B cell (primary cell): ENCODE data around the gene RAB6B. TPM values are rescaled to one million over a fixed set of nuclear protein-coding genes. Genes with fewer than 3 reads are reported as not detected.

Experiments used
- ATAC-seq: fragments of 200-7000 bp; cut with Tn5 transposase; one replicate; pipeline ENCODE4 v1.10.0; 2021; ENCODE audit warnings: low read depth, mild to moderate bottlenecking, moderate number of reproducible peaks, moderate library complexity
- CTCF ChIA-PET: fragments of 350-600 bp; sonication (Branson Sonifier 250); formaldehyde crosslinking; loops from one replicate; lab custom pipeline; 2021; ENCODE audit warnings: antibody characterized with exemption, inconsistent platforms; lab: Charles Lee
- POLR2A ChIA-PET: fragments of 350-600 bp; sonication (Branson Sonifier 250); formaldehyde crosslinking; loops from one replicate; lab custom pipeline; 2021; ENCODE audit warnings: antibody characterized with exemption; lab: Charles Lee
- DNase-seq: peaks from one replicate; pipeline ENCODE4 v3.0.0; 2013
- H2AFZ ChIP-seq: 2 replicates; pipeline ENCODE4 v1.6.1; 2012; ENCODE audit warnings: mild to moderate bottlenecking, low read depth, low read length; ENCODE audit not compliant: insufficient read depth, poor library complexity, severe bottlenecking
- H3K27ac ChIP-seq, 2 donors: 1 replicate in 1 of 2; 2 replicates in 1 of 2; pipeline ENCODE4 v1.5.1; 2012 to 2013; ENCODE audit warnings: low read length in 2 of 2, mild to moderate bottlenecking in 2 of 2, moderate library complexity in 1 of 2
- H3K27me3 ChIP-seq, 4 experiments: fragments of 200-600 bp in 1 of 4; sonication (generic) in 1 of 4; replicated peaks in 1 of 4; 1 replicate in 2 of 4; 2 replicates in 2 of 4; pipeline versions ENCODE4 v1.6.1 to v1.7.0; 2013 to 2016; ENCODE audit warnings: low read length in 3 of 4, mild to moderate bottlenecking in 2 of 4, mixed read lengths in 1 of 4, moderate library complexity in 1 of 4; ENCODE audit not compliant: insufficient read depth in 4 of 4, control insufficient read depth in 3 of 4; ENCODE audit errors: control extremely low read depth in 1 of 4
- H3K36me3 ChIP-seq, 2 experiments: replicated peaks in 1 of 2; 1 replicate in 1 of 2; 2 replicates in 1 of 2; pipeline versions ENCODE4 v1.6.1 to v1.7.1; 2013; ENCODE audit warnings: low read length in 1 of 2; ENCODE audit not compliant: insufficient read depth in 2 of 2, control insufficient read depth in 1 of 2; ENCODE audit errors: control extremely low read depth in 1 of 2, extremely low read depth in 1 of 2
- H3K4me1 ChIP-seq, 2 donors: fragments of 200-600 bp in 1 of 2; sonication (generic) in 1 of 2; 1 replicate in 1 of 2; 2 replicates in 1 of 2; pipeline versions ENCODE4 v1.5.1 to v1.6.1; 2013 to 2017; ENCODE audit warnings: low read length in 2 of 2; ENCODE audit not compliant: control insufficient read depth in 2 of 2, insufficient read depth in 2 of 2
- H3K4me2 ChIP-seq: replicated peaks from 2 replicates; pipeline ENCODE3; 2012; ENCODE audit warnings: mild to moderate bottlenecking, low read depth, low read length; ENCODE audit not compliant: poor library complexity, severe bottlenecking
- H3K4me3 ChIP-seq, 5 experiments: fragments of 200-600 bp in 1 of 5; sonication (generic) in 1 of 5; 1 replicate in 3 of 5; 2 replicates in 2 of 5; pipeline versions ENCODE4 v1.5.1 to v1.7.0; 2011 to 2016; ENCODE audit warnings: low read length in 4 of 5, mild to moderate bottlenecking in 4 of 5, low read depth in 2 of 5, control low read depth in 1 of 5, moderate library complexity in 1 of 5; ENCODE audit not compliant: insufficient read depth in 1 of 5; ENCODE audit errors: control extremely low read depth in 1 of 5, extremely low read depth in 1 of 5
- H3K79me2 ChIP-seq: fragments of 200-600 bp; sonication (generic); one replicate; pipeline ENCODE4 v1.6.0; 2016; ENCODE audit warnings: low read length; ENCODE audit not compliant: control insufficient read depth, insufficient read depth
- H3K9ac ChIP-seq: fragments of 200-600 bp; sonication (generic); 2 replicates; pipeline ENCODE4 v1.6.1; 2017; ENCODE audit warnings: mild to moderate bottlenecking, low read length, moderate library complexity
- H3K9me3 ChIP-seq, 3 donors: one replicate each; pipeline versions ENCODE4 v1.6.1 to v1.7.1; 2013; ENCODE audit warnings: low read length in 2 of 3; ENCODE audit not compliant: control insufficient read depth in 2 of 3, insufficient read depth in 1 of 3; ENCODE audit errors: control extremely low read depth in 1 of 3
- H4K20me1 ChIP-seq: 2 replicates; pipeline ENCODE4 v1.6.0; 2012; ENCODE audit warnings: mild to moderate bottlenecking, low read length; ENCODE audit not compliant: insufficient read depth, control insufficient read depth, poor library complexity, severe bottlenecking
- H3K27ac Mint-ChIP-seq: one replicate; pipeline ENCODE4 v1.8.0; 2021; ENCODE audit warnings: mixed read lengths
- H3K27me3 Mint-ChIP-seq: one replicate; pipeline ENCODE4 v1.8.0; 2021; ENCODE audit warnings: mixed read lengths
- H3K4me1 Mint-ChIP-seq: one replicate; pipeline ENCODE4 v1.8.0; 2021; ENCODE audit warnings: mixed read lengths
- H3K4me3 Mint-ChIP-seq: one replicate; pipeline ENCODE4 v1.8.0; 2021; ENCODE audit warnings: mixed read lengths
- H3K9me3 Mint-ChIP-seq: one replicate; pipeline ENCODE4 v1.8.0; 2022; ENCODE audit warnings: mixed read lengths; ENCODE audit not compliant: insufficient read depth
- CTCF ChIP-seq: fragments of 200-600 bp; IDR thresholded peaks from one replicate; pipeline ENCODE4 v1.8.0; 2022; ENCODE audit warnings: antibody characterized with exemption, mild to moderate bottlenecking
- EZH2 ChIP-seq: IDR thresholded peaks from 2 replicates; pipeline ENCODE4 v1.6.1; 2012; ENCODE audit warnings: borderline replicate concordance, low read depth, mild to moderate bottlenecking, moderate library complexity, low read length; ENCODE audit not compliant: insufficient read depth, poor library complexity, severe bottlenecking
- WGBS: methylation state at CpG from one replicate; pipeline ENCODE4 v1.1.5; 2013; ENCODE audit warnings: missing lambda C conversion rate; ENCODE audit not compliant: insufficient coverage; 5-methylcytosine and 5-hydroxymethylcytosine counted together
- intact Hi-C: fragments of 100-400 bp; cut with micrococcal nuclease; formaldehyde crosslinking; loops from one replicate; pipeline ENCODE4 v1.10.0; 2022
- polyA plus RNA-seq: library from polyadenylated mRNA; depleted of rRNA; stranded (reverse); fragments of >200 nt; gene quantifications from 2 replicates; pipeline ENCODE4 v1.2.3, GENCODE V29; 2012
- total RNA-seq, 2 donors: library from RNA; stranded (reverse); fragments of 120-200 nt in 1 of 2; gene quantifications; 1 replicate in 1 of 2; 2 replicates in 1 of 2; pipeline versions ENCODE4 v1.2.3 to v1.2.4, GENCODE V29; 2013 to 2022

RAB6B gene
- total and polyA plus RNA-seq, 2 donors (not counting 1 experiment from before 2014, with no cell fraction given) = not detected

- peaks cover 1 to 22% (median 7%) of the 10 kb centered on the region in 3 donors for H3K9me3 ChIP-seq
- H3K9me3 Mint-ChIP-seq = peaks cover 9% of the 10 kb centered on the region
- no peaks in the 10 kb centered on the region for H4K20me1 ChIP-seq
- POLR2A ChIA-PET = no interaction called here
- no peak overlapping the region for H3K27ac Mint-ChIP-seq
- CTCF ChIA-PET = no interaction called here
- H3K4me1 ChIP-seq = no peaks in the 10 kb centered on the region
- no peak overlapping the region for H3K9ac ChIP-seq
- H3K4me1 Mint-ChIP-seq = no peaks in the 10 kb centered on the region
- peaks cover 21% of the 10 kb centered on the region for H3K27me3 Mint-ChIP-seq
- DNase-seq (no peak), ATAC-seq (no peak)
- no peaks in the 10 kb centered on the region for H3K79me2 ChIP-seq
- no peaks in the 10 kb centered on the region for H3K36me3 ChIP-seq
- H3K4me2 ChIP-seq = no peak overlapping the region
- 86% methylated on average over 5 of the region's 5 CpGs for WGBS
- no peak overlapping the region for H2AFZ ChIP-seq
- no peak for TF ChIP-seq CTCF
- no peak for TF ChIP-seq EZH2
- no peak overlapping the region for H3K27ac ChIP-seq
- intact Hi-C loops = no loop called here
- no peak overlapping the region for H3K4me3 Mint-ChIP-seq
- peaks cover 0 to 2% (median 0%) of the 10 kb centered on the region in 4 experiments for H3K27me3 ChIP-seq
- H3K4me3 ChIP-seq = no peak overlapping the region
Measured at GRCh38 chr3:133880287-133880686, 15.4 kb downstream of the RAB6B start.

- no peaks in the 10 kb centered on the region for H3K79me2 ChIP-seq
- no peak overlapping the region for H3K4me2 ChIP-seq
- peaks cover 0 to 2% (median 0%) of the 10 kb centered on the region in 4 experiments for H3K27me3 ChIP-seq
- no peak overlapping the region for H2AFZ ChIP-seq
- H3K4me1 ChIP-seq = no peaks in the 10 kb centered on the region
- peaks cover 1 to 22% (median 7%) of the 10 kb centered on the region in 3 donors for H3K9me3 ChIP-seq
- H3K27ac ChIP-seq = no peak overlapping the region
- Mint-ChIP-seq H3K9me3 (peaks cover 9% of the 10 kb centered on the region), H3K27ac (no peak overlapping the region), H3K27me3 (peaks cover 21% of the 10 kb centered on the region), H3K4me1 (no peaks in the 10 kb centered on the region), H3K4me3 (no peak overlapping the region)
- H3K9ac ChIP-seq = no peak overlapping the region
- ChIA-PET CTCF (no interaction called here), POLR2A (no interaction called here)
- DNase-seq (no peak), ATAC-seq (no peak)
- no peaks in the 10 kb centered on the region for H3K36me3 ChIP-seq
- H3K4me3 ChIP-seq = no peak overlapping the region
- H4K20me1 ChIP-seq = no peaks in the 10 kb centered on the region
- no CpG with 5 or more reads among the region's 3 CpGs for WGBS
- TF ChIP-seq CTCF (no peak), EZH2 (no peak)
- intact Hi-C loops = no loop called here
Measured at GRCh38 chr3:133878518-133878917, 17.2 kb downstream of the RAB6B start.
